Subcutaneous adipose tissue (tissue), 4 donors: ENCODE data around the gene TSC22D4. TPM values are rescaled to one million over a fixed set of nuclear protein-coding genes. Genes with fewer than 3 reads are reported as not detected.

Experiments
- total RNA-seq, 4 donors: library from RNA; depleted of rRNA; stranded (reverse); fragments of >200 nt; gene quantifications; one replicate each; pipeline ENCODE4 v1.1.0, GENCODE V29; 2016

TSC22D4 gene
- total RNA-seq, 4 donors from 2014 or later: 17.0 to 35.6 (median 19.1) TPM

Other genes starting within 250 kb of the TSC22D4 start
- gene SPDYE3, start 171.5 kb downstream of the TSC22D4 start, total RNA-seq: not detected
- gene PILRB, start 121.1 kb downstream of the TSC22D4 start, total RNA-seq: 100 to 1,000 TPM in 1 of 4 donors, 10 to 100 TPM in 3; 21.8 to 154 (median 34.0) TPM
- 10 to 100 TPM in 2 of 4 donors, 1 to 10 TPM in 2; 8.0 to 44.2 (median 9.9) TPM for gene PILRA, start 105.7 kb downstream of the TSC22D4 start, total RNA-seq
- 10 to 100 TPM in 1 of 4 donors, 1 to 10 TPM in 3; 6.0 to 11.1 (median 8.0) TPM for gene ZCWPW1, start 50.5 kb downstream of the TSC22D4 start, total RNA-seq
- 10 to 100 TPM; 21.2 to 28.6 (median 22.3) TPM for gene MEPCE, start 49.4 kb downstream of the TSC22D4 start, total RNA-seq
- 10 to 100 TPM; 11.1 to 26.4 (median 18.4) TPM for gene PPP1R35, start 42.7 kb downstream of the TSC22D4 start, total RNA-seq
- under 1 TPM in 1 of 4 donors, not detected in 3; 0.68 TPM for gene SPACDR, start 15.0 kb downstream of the TSC22D4 start, total RNA-seq
- under 1 TPM in 2 of 4 donors, not detected in 2; 0.17 to 0.22 TPM for gene NYAP1, start 4.7 kb upstream of the TSC22D4 start, total RNA-seq
- 10 to 100 TPM in 2 of 4 donors, 1 to 10 TPM in 2; 3.4 to 24.3 (median 7.1) TPM for gene AGFG2, start 60.0 kb upstream of the TSC22D4 start, total RNA-seq
- gene SAP25, start 94.7 kb upstream of the TSC22D4 start, total RNA-seq: under 1 TPM in 1 of 4 donors, not detected in 3; 0.66 TPM
- 10 to 100 TPM; 28.0 to 73.6 (median 51.3) TPM for gene LRCH4, start 106.9 kb upstream of the TSC22D4 start, total RNA-seq
- gene FBXO24, start 107.1 kb upstream of the TSC22D4 start, total RNA-seq: under 1 TPM in 2 of 4 donors, not detected in 2; 0.34 to 0.44 TPM
- 10 to 100 TPM; 10.3 to 58.6 (median 27.8) TPM for gene PCOLCE, start 123.1 kb upstream of the TSC22D4 start, total RNA-seq
- 10 to 100 TPM in 2 of 4 donors, 1 to 10 TPM in 2; 4.8 to 15.3 (median 11.7) TPM for gene MOSPD3, start 133.3 kb upstream of the TSC22D4 start, total RNA-seq
- under 1 TPM in 3 of 4 donors, not detected in 1; 0.49 to 0.94 (median 0.88) TPM for gene TFR2, start 162.3 kb upstream of the TSC22D4 start, total RNA-seq
- not detected for gene ACTL6B, start 177.2 kb upstream of the TSC22D4 start, total RNA-seq
- 100 to 1,000 TPM; 148 to 232 (median 186) TPM for gene GNB2, start 194.5 kb upstream of the TSC22D4 start, total RNA-seq
- 10 to 100 TPM in 3 of 4 donors, 1 to 10 TPM in 1; 9.0 to 44.3 (median 20.0) TPM for gene GIGYF1, start 215.0 kb upstream of the TSC22D4 start, total RNA-seq
- 10 to 100 TPM; 14.1 to 32.8 (median 19.4) TPM for gene POP7, start 226.9 kb upstream of the TSC22D4 start, total RNA-seq
- gene EPO, start 241.3 kb upstream of the TSC22D4 start, total RNA-seq: not detected